Natural killer cell (primary cell): ENCODE results near the gene TSC1. TPM values are rescaled to one million over a fixed set of nuclear protein-coding genes. Genes with fewer than 3 reads are reported as not detected.

Experiments
- ATAC-seq, 3 donors: fragments of 150-1000 bp in 2 of 3; fragments of 200-7000 bp in 1 of 3; cut with Tn5 transposase; 1 replicate in 1 of 3; 2 replicates in 2 of 3; pipeline ENCODE4 v1.10.0; 2021; ENCODE audit warnings: mild to moderate bottlenecking in 2 of 3, moderate library complexity in 2 of 3
- DNase-seq, 2 donors: peaks; one replicate each; pipeline versions ENCODE4 v3.0.0 to v3.0.0-alpha.2; 2013 to 2021; ENCODE audit warnings: mixed read lengths in 1 of 2
- H3K27ac ChIP-seq: one replicate; pipeline ENCODE4 v1.5.1; 2013; ENCODE audit warnings: mild to moderate bottlenecking, low read length
- H3K27me3 ChIP-seq: one replicate; pipeline ENCODE4 v1.6.1; 2013; ENCODE audit warnings: low read length; ENCODE audit not compliant: control insufficient read depth, insufficient read depth
- H3K36me3 ChIP-seq: one replicate; pipeline ENCODE4 v1.6.1; 2013; ENCODE audit warnings: low read length; ENCODE audit not compliant: control insufficient read depth, insufficient read depth
- H3K4me1 ChIP-seq: one replicate; pipeline ENCODE4 v1.6.1; 2013; ENCODE audit warnings: low read length; ENCODE audit not compliant: control insufficient read depth, insufficient read depth
- H3K4me3 ChIP-seq: one replicate; pipeline ENCODE4 v1.5.1; 2013; ENCODE audit warnings: low read length
- H3K9me3 ChIP-seq: one replicate; pipeline ENCODE4 v1.6.1; 2013; ENCODE audit warnings: low read length; ENCODE audit not compliant: control insufficient read depth, insufficient read depth
- H3K27ac Mint-ChIP-seq, 2 donors: one replicate each; pipeline ENCODE4 v1.8.0; 2022; ENCODE audit warnings: mild to moderate bottlenecking in 2 of 2, mixed read lengths in 2 of 2, moderate library complexity in 1 of 2
- H3K27me3 Mint-ChIP-seq, 2 donors: one replicate each; pipeline ENCODE4 v1.8.0; 2022; ENCODE audit warnings: low read depth in 2 of 2, mixed read lengths in 2 of 2
- H3K36me3 Mint-ChIP-seq: one replicate; pipeline ENCODE4 v1.8.0; 2022; ENCODE audit warnings: mixed read lengths
- H3K4me1 Mint-ChIP-seq, 2 donors: one replicate each; pipeline ENCODE4 v1.8.0; 2022; ENCODE audit warnings: mixed read lengths in 2 of 2
- H3K4me3 Mint-ChIP-seq: one replicate; pipeline ENCODE4 v1.8.0; 2022; ENCODE audit warnings: mild to moderate bottlenecking, moderate library complexity, mixed read lengths
- H3K9me3 Mint-ChIP-seq, 2 donors: one replicate each; pipeline ENCODE4 v1.8.0; 2022; ENCODE audit warnings: mixed read lengths in 2 of 2
- CTCF ChIP-seq: fragments of 200-600 bp; IDR thresholded peaks from one replicate; pipeline ENCODE4 v1.8.0; 2022; ENCODE audit warnings: antibody characterized with exemption
- WGBS: methylation state at CpG from one replicate; pipeline ENCODE4 v1.1.7; 2013; ENCODE audit warnings: missing lambda C conversion rate; ENCODE audit not compliant: insufficient coverage; 5-methylcytosine and 5-hydroxymethylcytosine counted together
- intact Hi-C: fragments of 100-400 bp; cut with micrococcal nuclease; formaldehyde crosslinking; loops from one replicate; pipeline ENCODE4 v1.14.2; 2022
- total RNA-seq, 4 donors: library from RNA; stranded (reverse); fragments of 120-200 nt in 1 of 4; gene quantifications; one replicate each; pipeline versions ENCODE4 v1.2.3 to v1.2.4, GENCODE V29; 2013 to 2022

TSC1 gene
- total RNA-seq, 3 donors from 2014 or later (not counting 1 experiment from before 2014, with no cell fraction given) = 58.0 to 73.5 (median 63.3) TPM

- H3K27me3 Mint-ChIP-seq = peaks cover 15 to 17% of the 10 kb centered on the region in 2 donors
- TF ChIP-seq CTCF = no peak
- no peaks in the 10 kb centered on the region for H3K9me3 Mint-ChIP-seq
- DNase-seq = no peak
- H3K4me3 Mint-ChIP-seq = peak within 1 kb of the TSS; percentile 31
- no peaks in the 10 kb centered on the region for H3K36me3 ChIP-seq
- ATAC-seq = no peak
- no peaks in the 10 kb centered on the region for H3K36me3 Mint-ChIP-seq
- WGBS = 19% methylated on average over 26 of the region's 26 CpGs
- H3K4me1 Mint-ChIP-seq = peaks cover 5 to 15% of the 10 kb centered on the region in 2 donors
- no peak within 1 kb of the TSS for H3K27ac ChIP-seq
- intact Hi-C loops = no loop called here
- H3K27ac Mint-ChIP-seq = no peak within 1 kb of the TSS
- H3K4me1 ChIP-seq = peaks cover 20% of the 10 kb centered on the region
- no peaks in the 10 kb centered on the region for H3K9me3 ChIP-seq
- no peak within 1 kb of the TSS for H3K4me3 ChIP-seq
- peaks cover 8% of the 10 kb centered on the region for H3K27me3 ChIP-seq
These were observed 34.2 kb upstream of the TSC1 start, which contains the start of gene GFI1B for GRCh38 chr9:132978451-132979131. GFI1B (plus strand) TSS chr9:132978694; CDS start chr9:132986679, 7,985 bp downstream.

- no peak overlapping the region for H3K27ac Mint-ChIP-seq
- peaks cover 8% of the 10 kb centered on the region for H3K27me3 ChIP-seq
- intact Hi-C loops = no loop called here
These were observed 33.7 kb upstream of the TSC1 start for GRCh38 chr9:132978112-132978450.

GRCh38 chr9:132976571-132976970 lies 32.2 kb upstream of the TSC1 start:
- Histone ChIP-seq H3K4me1 (peaks cover 22% of the 10 kb centered on the region), H3K4me3 (no peak overlapping the region), H3K27ac (no peak overlapping the region), H3K27me3 (peaks cover 8% of the 10 kb centered on the region), H3K9me3 (no peaks in the 10 kb centered on the region), H3K36me3 (no peaks in the 10 kb centered on the region)
- H3K4me3 Mint-ChIP-seq = no peak overlapping the region
- H3K4me1 Mint-ChIP-seq = peaks cover 7 to 10% of the 10 kb centered on the region in 2 donors
- 72% methylated on average over 2 of the region's 3 CpGs for WGBS
- H3K27ac Mint-ChIP-seq = no peak overlapping the region
- peaks cover 15 to 20% of the 10 kb centered on the region in 2 donors for H3K27me3 Mint-ChIP-seq
- TF ChIP-seq CTCF = no peak
- intact Hi-C loops = loop anchor here (2.0 kb wide), 1 partner anchor 46 kb away; no protein-coding TSS in a partner anchor
- ATAC-seq (no peak), DNase-seq (no peak)
- no peaks in the 10 kb centered on the region for H3K36me3 Mint-ChIP-seq
- H3K9me3 Mint-ChIP-seq = no peaks in the 10 kb centered on the region

More at GRCh38 chr9:132978112-132978450, 33.7 kb upstream of the TSC1 start:
- ATAC-seq = no peak
- H3K36me3 Mint-ChIP-seq = no peaks in the 10 kb centered on the region
- Histone ChIP-seq H3K4me1 (peaks cover 20% of the 10 kb centered on the region), H3K27ac (no peak overlapping the region), H3K36me3 (no peaks in the 10 kb centered on the region), H3K4me3 (no peak overlapping the region), H3K9me3 (no peaks in the 10 kb centered on the region)
- H3K4me1 Mint-ChIP-seq = peaks cover 5 to 15% of the 10 kb centered on the region in 2 donors
- no peak for TF ChIP-seq CTCF
- DNase-seq = no peak
- no peak overlapping the region for H3K4me3 Mint-ChIP-seq
- 10% methylated on average over 1 of the region's 2 CpGs for WGBS
- H3K9me3 Mint-ChIP-seq = no peaks in the 10 kb centered on the region
- H3K27me3 Mint-ChIP-seq = peaks cover 15 to 17% of the 10 kb centered on the region in 2 donors
